OCI-LY3 (cell line): ENCODE results near the gene PSMG3.

Experiments
- CTCF ChIP-seq: fragments of 200-600, 300-600 bp; sonication (generic); IDR thresholded peaks from 2 replicates; pipeline ENCODE4 v1.5.1; 2014; ENCODE audit warnings: antibody characterized with exemption, low read length, low read depth
- EZH2phosphoT487 ChIP-seq: fragments of 200-600 bp; shearing (Covaris generic); IDR thresholded peaks from 2 replicates; pipeline ENCODE4 v1.6.1; 2018; ENCODE audit warnings: antibody characterized with exemption, mixed run types, low read depth

GRCh38 chr7:1553512-1554210 lies 16.2 kb downstream of the PSMG3 start:
- TF ChIP-seq CTCF (no peak), EZH2phosphoT487 (no peak)
